H9 (cell line): ENCODE data around the gene WDR33. TPM values are rescaled to one million over a fixed set of nuclear protein-coding genes. Genes with fewer than 3 reads are reported as not detected.

Source experiments
- DNase-seq: peaks from one replicate; pipeline ENCODE4 v3.0.0-alpha.2; 2017
- H2AFZ ChIP-seq: one replicate; pipeline ENCODE4 v1.6.1; 2013; ENCODE audit warnings: mild to moderate bottlenecking, low read length, control low read depth, moderate library complexity
- H2AK5ac ChIP-seq: 2 replicates; pipeline ENCODE4 v1.6.1; 2013; ENCODE audit warnings: low read length, control low read depth, mixed read lengths; ENCODE audit not compliant: insufficient read length
- H2BK120ac ChIP-seq: one replicate; pipeline ENCODE4 v1.6.1; 2013; ENCODE audit warnings: low read depth, mild to moderate bottlenecking, low read length, control low read depth, inconsistent platforms; ENCODE audit not compliant: poor library complexity, severe bottlenecking
- H2BK12ac ChIP-seq: 2 replicates; pipeline ENCODE4 v1.6.1; 2013; ENCODE audit warnings: low read length, control low read depth, mixed read lengths, low read depth; ENCODE audit not compliant: insufficient read length
- H2BK15ac ChIP-seq: 2 replicates; pipeline ENCODE4 v1.6.1; 2013; ENCODE audit warnings: low read depth, low read length, control low read depth
- H2BK20ac ChIP-seq: one replicate; pipeline ENCODE4 v1.6.1; 2013; ENCODE audit warnings: low read depth, mild to moderate bottlenecking, low read length, control low read depth, inconsistent platforms; ENCODE audit not compliant: poor library complexity, severe bottlenecking
- H2BK5ac ChIP-seq: 2 replicates; pipeline ENCODE4 v1.6.1; 2013; ENCODE audit warnings: low read length, control low read depth, mixed read lengths; ENCODE audit not compliant: insufficient read length
- H3K14ac ChIP-seq: 2 replicates; pipeline ENCODE4 v1.6.1; 2013; ENCODE audit warnings: low read length, control low read depth; ENCODE audit not compliant: insufficient read depth
- H3K18ac ChIP-seq: 2 replicates; pipeline ENCODE4 v1.6.1; 2013; ENCODE audit warnings: low read depth, mild to moderate bottlenecking, mixed read lengths, low read length, control low read depth; ENCODE audit not compliant: insufficient read length
- H3K23ac ChIP-seq: 2 replicates; pipeline ENCODE4 v1.6.1; 2013; ENCODE audit warnings: low read length, control low read depth, mixed read lengths, low read depth; ENCODE audit not compliant: insufficient read length
- H3K23me2 ChIP-seq: 2 replicates; pipeline ENCODE4 v1.6.1; 2013; ENCODE audit warnings: low read depth, mild to moderate bottlenecking, mixed read lengths, low read length, control low read depth; ENCODE audit not compliant: insufficient read length, poor library complexity, severe bottlenecking
- H3K27ac ChIP-seq: 2 replicates; pipeline ENCODE4 v1.5.1; 2013; ENCODE audit warnings: low read length, control low read depth, mixed read lengths, low read depth; ENCODE audit not compliant: insufficient read length
- H3K27me3 ChIP-seq: 2 replicates; pipeline ENCODE4 v1.6.1; 2013; ENCODE audit warnings: low read length, control low read depth, inconsistent platforms; ENCODE audit not compliant: insufficient read depth
- H3K4ac ChIP-seq: 2 replicates; pipeline ENCODE4 v1.6.1; 2013; ENCODE audit warnings: low read depth, mild to moderate bottlenecking, control low read depth, inconsistent platforms, low read length, moderate library complexity
- H3K4me1 ChIP-seq: 2 replicates; pipeline ENCODE4 v1.6.1; 2013; ENCODE audit warnings: low read length, control low read depth, inconsistent platforms; ENCODE audit not compliant: insufficient read depth
- H3K4me2 ChIP-seq: 2 replicates; pipeline ENCODE4 v1.6.1; 2013; ENCODE audit warnings: low read length, control low read depth, mixed read lengths; ENCODE audit not compliant: insufficient read length, insufficient read depth
- H3K56ac ChIP-seq: 2 replicates; pipeline ENCODE4 v1.6.1; 2013; ENCODE audit warnings: low read depth, mild to moderate bottlenecking, mixed read lengths, low read length, control low read depth; ENCODE audit not compliant: insufficient read length
- H3K79me1 ChIP-seq: 2 replicates; pipeline ENCODE4 v1.6.1; 2013; ENCODE audit warnings: low read depth, mild to moderate bottlenecking, moderate library complexity, low read length, control low read depth, inconsistent platforms; ENCODE audit not compliant: insufficient read depth, poor library complexity, severe bottlenecking
- H3K79me2 ChIP-seq: 2 replicates; pipeline ENCODE4 v1.6.1; 2013; ENCODE audit warnings: low read length, control low read depth, inconsistent platforms; ENCODE audit not compliant: insufficient read depth
- H3K9ac ChIP-seq: 2 replicates; pipeline ENCODE4 v1.6.1; 2013; ENCODE audit warnings: low read length, control low read depth, mixed read lengths; ENCODE audit not compliant: insufficient read length; ENCODE audit errors: extremely low read depth
- H3K9me3 ChIP-seq: one replicate; pipeline ENCODE4 v1.6.1; 2013; ENCODE audit warnings: low read depth, low read length, inconsistent platforms; ENCODE audit not compliant: control insufficient read depth
- H3T11ph ChIP-seq: one replicate; pipeline ENCODE4 v1.6.1; 2013; ENCODE audit warnings: mild to moderate bottlenecking, low read length, control low read depth, inconsistent platforms
- H4K20me1 ChIP-seq: one replicate; pipeline ENCODE4 v1.6.1; 2013; ENCODE audit not compliant: control insufficient read depth, insufficient read length, insufficient read depth
- H4K5ac ChIP-seq: 2 replicates; pipeline ENCODE4 v1.6.1; 2013; ENCODE audit warnings: low read depth, mild to moderate bottlenecking, mixed read lengths, low read length, control low read depth; ENCODE audit not compliant: insufficient read length
- H4K8ac ChIP-seq: replicated peaks from 2 replicates; pipeline ENCODE4 v1.6.1; 2013; ENCODE audit warnings: low read length, control low read depth, mixed read lengths, low read depth; ENCODE audit not compliant: insufficient read length
- H4K91ac ChIP-seq: 2 replicates; pipeline ENCODE4 v1.6.1; 2013; ENCODE audit warnings: low read depth, mild to moderate bottlenecking, moderate library complexity, mixed read lengths, low read length, control low read depth; ENCODE audit not compliant: insufficient read length
- H3K27ac Mint-ChIP-seq, 3 experiments: 2 replicates in 2 of 3; 3 replicates in 1 of 3; pipeline ENCODE4 v1.8.0; 2020 to 2021; ENCODE audit warnings: mixed read lengths in 3 of 3, mild to moderate bottlenecking in 1 of 3, moderate library complexity in 1 of 3
- H3K27me3 Mint-ChIP-seq: 2 replicates; pipeline ENCODE4 v1.8.0; 2021; ENCODE audit warnings: low read depth, mild to moderate bottlenecking, moderate library complexity, mixed read lengths
- H3K36me3 Mint-ChIP-seq, 3 experiments: 2 replicates in 2 of 3; 3 replicates in 1 of 3; pipeline ENCODE4 v1.8.0; 2020 to 2021; ENCODE audit warnings: low read depth in 3 of 3, mixed read lengths in 3 of 3; ENCODE audit not compliant: insufficient read depth in 1 of 3
- H3K4me1 Mint-ChIP-seq, 2 experiments: 2 replicates each; pipeline ENCODE4 v1.8.0; 2020; ENCODE audit warnings: mixed read lengths in 2 of 2
- H3K4me3 Mint-ChIP-seq, 2 experiments: 2 replicates in 1 of 2; 3 replicates in 1 of 2; pipeline ENCODE4 v1.8.0; 2020 to 2021; ENCODE audit warnings: mild to moderate bottlenecking in 2 of 2, mixed read lengths in 2 of 2, moderate library complexity in 1 of 2
- H3K9me3 Mint-ChIP-seq, 2 experiments: 2 replicates in 1 of 2; 3 replicates in 1 of 2; pipeline ENCODE4 v1.8.0; 2020; ENCODE audit warnings: mild to moderate bottlenecking in 2 of 2, mixed read lengths in 2 of 2, moderate library complexity in 1 of 2
- CTCF ChIP-seq: fragments of 200-600 bp; sonication (generic); conservative IDR thresholded peaks from 3 replicates; pipeline ENCODE4 v1.8.0; 2021; ENCODE audit warnings: antibody characterized with exemption, mild to moderate bottlenecking
- WGBS: extraction: QIAGEN DNeasy Blood & Tissue Kit; methylation state at CpG from one replicate; pipeline ENCODE4 v1.1.7; 2013; ENCODE audit warnings: missing lambda C conversion rate, low lambda C conversion rate, mixed read lengths; ENCODE audit not compliant: insufficient read length; ENCODE audit errors: extremely low coverage; 5-methylcytosine and 5-hydroxymethylcytosine counted together
- total RNA-seq: library from RNA; stranded (reverse); gene quantifications from 2 replicates; pipeline ENCODE4 v1.2.1, GENCODE V29; 2021

The WDR33 gene
- total RNA-seq, 1 experiment from 2014 or later, result 86.0 TPM

DNA sequence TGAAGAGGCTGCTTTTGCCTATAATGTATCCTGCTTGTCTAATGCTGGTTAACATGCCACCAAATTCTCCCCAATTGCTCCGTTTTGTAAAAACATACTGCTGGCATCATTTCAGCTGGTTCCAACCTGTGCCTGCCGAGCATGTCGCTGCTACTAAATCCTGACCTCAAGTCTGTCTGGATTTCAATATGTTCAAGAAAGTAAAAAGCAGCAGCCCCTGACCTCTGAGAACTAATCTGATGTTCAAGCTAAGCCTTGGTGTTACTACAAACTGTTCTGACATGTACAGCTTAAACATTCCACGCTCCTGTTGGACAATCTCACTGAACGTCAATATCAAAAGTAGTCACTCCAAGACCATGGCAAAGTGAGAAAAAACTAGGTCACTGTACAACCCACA, 63.4 kb downstream of the WDR33 start:
- H3K27ac Mint-ChIP-seq, result no peak overlapping the region
- Histone ChIP-seq H3K18ac (no peak overlapping the region), H3K23me2 (no peaks in the 10 kb centered on the region), H4K91ac (no peak overlapping the region), H2BK20ac (no peak overlapping the region), H3K4ac (no peak overlapping the region), H3K56ac (no peak overlapping the region), H2BK15ac (no peak overlapping the region), H3K79me2 (no peaks in the 10 kb centered on the region), H4K20me1 (no peaks in the 10 kb centered on the region), H3K9me3 (no peaks in the 10 kb centered on the region), H4K5ac (no peak overlapping the region), H3K79me1 (no peaks in the 10 kb centered on the region), H3K23ac (no peak overlapping the region), H3K14ac (no peak overlapping the region), H3K27ac (no peak overlapping the region), H4K8ac (no peak overlapping the region), H3K27me3 (no peaks in the 10 kb centered on the region), H2BK5ac (no peak overlapping the region), H2AFZ (no peak overlapping the region), H2BK12ac (no peak overlapping the region), H3K4me2 (no peak overlapping the region), H3K4me1 (no peaks in the 10 kb centered on the region), H2BK120ac (no peak overlapping the region), H2AK5ac (no peak overlapping the region), H3K9ac (no peak overlapping the region), H3T11ph (no peak overlapping the region)
- no peak for TF ChIP-seq CTCF
- H3K4me1 Mint-ChIP-seq, result no peaks in the 10 kb centered on the region
- peaks cover 1% of the 10 kb centered on the region; the same call in 1 of the 2 replicates for H3K27me3 Mint-ChIP-seq
- WGBS, result no CpG with 5 or more reads among the region's 5 CpGs
- H3K9me3 Mint-ChIP-seq, result no peaks in the 10 kb centered on the region
- H3K4me3 Mint-ChIP-seq, result no peak overlapping the region
- no peak for DNase-seq
- H3K36me3 Mint-ChIP-seq, result peaks cover 6 to 41% (median 15%) of the 10 kb centered on the region in 3 experiments; a peak in 6 of 7 replicates
